Occipital lobe (tissue), 2 donors: ENCODE data around the gene CPNE7. TPM values are rescaled to one million over a fixed set of nuclear protein-coding genes. Genes with fewer than 3 reads are reported as not detected.

Experiments
- DNase-seq: peaks from one replicate; lab custom pipeline; 2025; lab: John Stamatoyannopoulos, UW
- total RNA-seq: library from RNA; depleted of rRNA; stranded (reverse); fragments of >200 nt; gene quantifications from one replicate; pipeline ENCODE4 v1.2.3, GENCODE V29; 2014

Gene CPNE7
- total RNA-seq, 1 donor from 2014 or later = 14.8 TPM

DNA sequence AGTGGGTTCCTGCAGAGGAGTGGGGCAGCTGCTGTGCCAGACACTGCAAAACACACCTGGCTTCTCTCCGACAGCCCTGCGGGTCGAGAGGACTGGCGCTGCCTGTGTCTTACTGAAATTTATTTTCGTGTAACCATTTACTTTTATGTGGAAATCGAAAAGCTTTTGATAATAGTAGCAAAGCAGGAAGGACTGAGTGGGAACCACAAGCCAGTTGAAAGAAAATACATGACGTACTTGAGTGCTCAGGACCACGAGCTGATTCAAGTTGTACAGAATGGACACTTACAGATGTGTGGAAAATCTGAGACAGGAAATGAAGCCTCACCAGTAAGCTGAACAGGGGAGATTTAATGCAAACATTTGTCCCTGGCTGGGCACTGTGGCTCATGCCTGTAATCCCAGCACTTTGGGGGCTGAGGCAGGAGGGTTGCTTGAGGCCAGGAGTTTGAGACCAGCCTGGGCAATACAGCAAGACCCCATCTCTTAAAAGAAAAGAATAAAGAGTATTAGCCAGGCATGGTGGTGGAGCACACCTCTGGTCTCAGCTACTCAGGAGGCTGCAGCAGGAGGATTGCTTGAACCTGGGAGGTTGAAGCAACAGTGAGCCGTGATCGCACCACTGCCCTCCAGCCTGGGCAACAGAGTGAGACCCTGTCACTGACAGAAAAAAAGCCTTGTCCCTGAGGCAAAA, 26.4 kb upstream of the CPNE7 start:
- no peak for DNase-seq

DNA sequence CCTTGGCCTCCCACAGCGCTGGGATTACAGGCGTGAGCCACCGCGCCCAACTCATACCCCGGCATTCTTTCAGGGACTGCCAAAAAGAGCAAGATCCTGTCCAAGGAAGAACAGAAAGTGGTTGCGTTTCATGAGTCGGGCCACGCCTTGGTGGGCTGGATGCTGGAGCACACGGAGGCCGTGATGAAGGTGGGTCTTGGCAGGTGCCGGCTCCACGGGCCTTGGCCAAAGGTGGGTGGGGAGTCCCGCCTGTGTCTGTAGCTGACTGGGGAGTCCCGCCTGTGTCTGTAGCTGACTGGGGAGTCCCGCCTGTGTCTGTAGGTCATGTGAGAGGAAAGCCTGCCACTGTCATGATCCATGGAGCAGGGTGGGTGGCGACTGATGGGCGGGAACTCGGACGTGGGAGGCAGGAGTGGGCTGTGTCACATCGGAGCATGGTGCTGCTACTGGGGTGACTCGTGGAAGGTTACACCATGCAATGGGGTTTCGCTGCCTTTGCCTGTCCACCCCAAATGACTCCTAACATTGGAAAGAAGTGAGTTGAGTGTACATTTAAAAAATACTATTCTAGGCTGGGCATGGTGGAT, 25.0 kb upstream of the CPNE7 start:
- DNase-seq = no peak

- no peak for DNase-seq
These were observed 23.2 kb upstream of the CPNE7 start for GRCh38 chr16:89552329-89552728.

- no peak for DNase-seq
These were observed 22.6 kb upstream of the CPNE7 start for GRCh38 chr16:89552913-89553312.

GRCh38 chr16:89553733-89554132, 21.8 kb upstream of the CPNE7 start:
- DNase-seq = no peak

DNA sequence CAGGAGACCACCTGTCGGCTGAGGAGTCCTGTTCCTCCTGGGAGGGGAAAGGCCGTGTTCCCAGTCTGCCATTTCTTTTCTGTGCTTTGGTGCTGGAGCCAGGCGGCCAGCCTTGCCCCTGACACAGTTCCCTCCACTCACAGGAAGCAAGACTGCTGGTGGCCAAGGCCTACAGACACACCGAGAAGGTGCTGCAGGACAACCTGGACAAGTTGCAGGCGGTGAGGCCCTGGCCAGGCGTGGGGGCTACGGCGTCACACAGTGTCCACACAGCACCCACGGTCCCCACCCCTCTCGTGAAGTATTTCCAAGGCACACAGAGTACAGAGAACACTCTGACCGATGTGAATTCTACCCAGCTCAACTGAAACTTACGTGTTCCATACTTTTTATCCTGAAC, 21.2 kb upstream of the CPNE7 start:
- DNase-seq = no peak

- DNase-seq = no peak
These were observed 20.3 kb upstream of the CPNE7 start for GRCh38 chr16:89555265-89555664.

DNA sequence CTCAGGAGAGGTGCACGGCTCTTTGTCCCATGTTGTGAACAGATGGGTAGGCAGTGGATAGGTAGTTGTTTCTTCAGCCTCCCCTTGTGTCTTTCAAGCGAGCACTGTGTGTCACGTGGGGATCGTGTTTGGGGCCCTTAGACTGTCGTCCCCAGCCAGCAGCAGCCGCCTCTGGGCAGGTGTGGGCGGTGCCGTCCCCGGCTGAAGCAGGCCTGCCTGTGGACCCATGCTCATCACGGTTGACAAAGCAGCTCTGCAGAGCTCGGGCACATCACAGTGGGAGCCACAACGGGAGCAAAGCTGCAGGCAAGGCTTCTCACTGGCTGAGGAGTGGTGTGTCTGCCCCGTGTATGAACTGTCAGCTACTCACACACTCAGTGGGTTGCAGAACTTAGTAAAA, 19.8 kb upstream of the CPNE7 start:
- DNase-seq = no peak

DNA sequence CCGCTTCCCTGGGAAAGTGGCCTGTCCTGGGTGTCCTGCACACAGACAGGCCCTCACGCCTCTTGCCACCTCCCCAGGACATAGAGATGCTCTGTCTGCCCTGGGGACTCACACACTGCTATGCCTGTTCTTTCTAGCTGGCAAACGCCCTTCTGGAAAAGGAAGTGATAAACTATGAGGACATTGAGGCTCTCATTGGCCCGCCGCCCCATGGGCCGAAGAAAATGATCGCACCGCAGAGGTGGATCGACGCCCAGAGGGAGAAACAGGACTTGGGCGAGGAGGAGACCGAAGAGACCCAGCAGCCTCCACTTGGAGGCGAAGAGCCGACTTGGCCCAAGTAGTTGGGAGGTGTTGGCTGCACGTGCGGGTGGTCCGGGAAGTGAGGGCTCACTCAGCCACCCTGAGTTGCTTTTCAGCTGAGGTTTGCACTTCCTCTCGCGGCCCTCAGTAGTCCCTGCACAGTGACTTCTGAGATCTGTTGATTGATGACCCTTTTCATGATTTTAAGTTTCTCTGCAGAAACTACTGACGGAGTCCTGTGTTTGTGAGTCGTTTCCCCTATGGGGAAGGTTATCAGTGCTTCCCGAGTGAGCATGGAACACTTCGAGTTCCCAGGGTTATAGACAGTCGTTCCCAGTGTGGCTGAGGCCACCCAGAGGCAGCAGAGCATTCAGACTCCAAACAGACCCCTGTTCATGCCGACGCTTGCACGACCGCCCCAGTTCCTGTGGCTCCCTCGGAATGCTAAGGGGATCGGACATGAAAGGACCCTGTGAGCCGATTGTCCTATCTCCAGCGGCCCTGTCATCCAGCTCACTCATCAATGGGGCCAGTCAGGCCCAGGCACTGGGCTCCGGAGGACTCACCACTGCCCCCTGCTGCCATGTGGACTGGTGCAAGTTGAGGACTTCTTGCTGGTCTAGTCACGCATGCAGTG, 18.5 kb upstream of the CPNE7 start:
- DNase-seq = peak; percentile 82

GRCh38 chr16:89557690-89558490, 17.7 kb upstream of the CPNE7 start:
- no peak for DNase-seq

DNA sequence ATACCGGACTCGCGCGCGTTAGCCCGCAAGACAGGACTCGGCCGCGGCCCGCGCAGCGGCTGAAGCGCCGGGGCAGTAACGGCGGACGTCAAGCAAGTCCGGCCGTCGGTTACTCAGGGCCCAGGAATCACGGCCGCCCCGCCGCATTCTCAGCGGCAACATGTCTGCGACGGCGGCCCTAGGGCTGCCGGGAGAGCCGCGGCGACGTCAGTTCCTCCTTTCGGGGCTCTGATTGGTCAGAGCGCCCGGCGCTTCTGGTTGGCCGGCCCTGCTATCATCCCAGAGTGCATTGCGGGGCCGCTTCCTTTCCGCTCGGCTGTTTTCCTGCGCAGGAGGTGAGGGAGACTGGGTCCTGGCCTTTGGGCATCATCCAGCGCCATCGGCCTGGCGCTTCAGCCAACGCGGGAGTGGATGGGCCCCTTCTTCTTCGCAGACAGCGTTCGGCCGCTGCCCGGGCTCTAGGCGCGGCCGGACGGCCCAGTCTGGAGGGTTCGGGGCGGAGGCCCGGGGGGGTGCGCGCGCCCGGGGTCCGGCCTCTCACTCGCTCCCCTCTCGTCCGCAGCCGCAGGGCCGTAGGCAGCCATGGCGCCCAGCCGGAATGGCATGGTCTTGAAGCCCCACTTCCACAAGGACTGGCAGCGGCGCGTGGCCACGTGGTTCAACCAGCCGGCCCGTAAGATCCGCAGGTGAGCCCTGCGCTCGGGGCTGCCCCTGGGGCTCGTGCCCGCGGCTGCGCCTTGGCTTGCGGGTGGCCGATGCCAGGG, 15.0 kb upstream of the CPNE7 start, which contains the start of gene RPL13:
TSS of gene RPL13 (plus strand) at position 305 of the 764 bp plus-strand sequence. CDS start at position 583, 278 bp downstream.
- DNase-seq = peak; percentile 91

DNA sequence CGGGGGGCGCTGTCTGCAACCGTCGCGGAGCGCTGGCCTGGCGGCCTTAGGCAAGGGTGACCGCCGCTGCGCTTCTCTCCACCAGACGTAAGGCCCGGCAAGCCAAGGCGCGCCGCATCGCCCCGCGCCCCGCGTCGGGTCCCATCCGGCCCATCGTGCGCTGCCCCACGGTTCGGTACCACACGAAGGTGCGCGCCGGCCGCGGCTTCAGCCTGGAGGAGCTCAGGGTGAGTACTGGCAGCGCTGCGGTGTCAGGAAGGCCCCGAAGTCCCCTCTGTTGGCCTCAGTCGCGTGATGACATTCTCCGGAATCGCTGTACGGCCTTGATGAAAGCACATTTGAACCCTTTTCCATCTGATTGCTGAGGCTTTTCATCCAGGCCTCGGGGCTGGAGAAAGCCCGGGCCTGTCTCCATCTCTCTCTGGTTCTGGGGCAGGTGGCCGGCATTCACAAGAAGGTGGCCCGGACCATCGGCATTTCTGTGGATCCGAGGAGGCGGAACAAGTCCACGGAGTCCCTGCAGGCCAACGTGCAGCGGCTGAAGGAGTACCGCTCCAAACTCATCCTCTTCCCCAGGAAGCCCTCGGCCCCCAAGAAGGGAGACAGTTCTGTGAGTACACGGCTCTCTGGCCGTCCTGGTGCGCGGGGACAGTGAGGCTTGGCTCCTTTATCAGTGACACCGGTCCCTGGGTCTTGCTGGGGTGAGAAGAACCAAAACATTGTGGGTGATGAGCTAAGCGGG, 14.2 kb upstream of the CPNE7 start:
- DNase-seq = no peak

DNA sequence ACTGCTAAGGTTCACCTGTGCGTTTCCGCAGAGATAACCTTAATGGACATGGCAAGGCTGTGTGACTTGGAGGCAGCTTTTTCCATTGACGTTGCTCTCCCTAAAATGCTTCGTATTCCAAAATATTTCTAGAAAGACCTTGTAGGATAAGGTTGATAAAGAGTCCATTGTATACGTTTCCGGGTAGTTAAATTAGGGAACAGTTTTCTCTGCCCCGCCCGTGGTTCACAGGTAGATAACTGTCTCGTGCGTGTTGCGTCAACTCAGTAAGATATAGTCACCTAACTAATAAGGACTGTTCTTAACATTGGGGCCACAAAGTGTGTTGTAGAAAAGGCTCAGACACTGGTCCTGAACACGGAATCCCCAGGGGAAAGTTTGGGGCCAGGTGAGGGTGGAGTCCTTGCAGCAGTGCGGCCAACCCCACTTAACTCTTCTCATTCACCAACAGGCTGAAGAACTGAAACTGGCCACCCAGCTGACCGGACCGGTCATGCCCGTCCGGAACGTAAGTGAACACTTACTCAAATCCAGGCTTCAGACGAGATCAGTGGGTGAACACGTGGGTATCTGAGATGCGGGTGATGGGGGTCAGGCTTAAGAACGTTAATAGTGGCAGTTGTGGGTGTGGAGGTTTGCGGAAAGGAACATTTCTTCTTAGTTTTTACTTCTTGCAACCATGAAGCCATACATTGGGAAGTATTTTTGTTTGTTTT, 13.5 kb upstream of the CPNE7 start:
- no peak for DNase-seq

DNA sequence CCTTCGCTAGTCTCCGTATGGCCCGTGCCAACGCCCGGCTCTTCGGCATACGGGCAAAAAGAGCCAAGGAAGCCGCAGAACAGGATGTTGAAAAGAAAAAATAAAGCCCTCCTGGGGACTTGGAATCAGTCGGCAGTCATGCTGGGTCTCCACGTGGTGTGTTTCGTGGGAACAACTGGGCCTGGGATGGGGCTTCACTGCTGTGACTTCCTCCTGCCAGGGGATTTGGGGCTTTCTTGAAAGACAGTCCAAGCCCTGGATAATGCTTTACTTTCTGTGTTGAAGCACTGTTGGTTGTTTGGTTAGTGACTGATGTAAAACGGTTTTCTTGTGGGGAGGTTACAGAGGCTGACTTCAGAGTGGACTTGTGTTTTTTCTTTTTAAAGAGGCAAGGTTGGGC, 12.6 kb upstream of the CPNE7 start:
- no peak for DNase-seq

DNA sequence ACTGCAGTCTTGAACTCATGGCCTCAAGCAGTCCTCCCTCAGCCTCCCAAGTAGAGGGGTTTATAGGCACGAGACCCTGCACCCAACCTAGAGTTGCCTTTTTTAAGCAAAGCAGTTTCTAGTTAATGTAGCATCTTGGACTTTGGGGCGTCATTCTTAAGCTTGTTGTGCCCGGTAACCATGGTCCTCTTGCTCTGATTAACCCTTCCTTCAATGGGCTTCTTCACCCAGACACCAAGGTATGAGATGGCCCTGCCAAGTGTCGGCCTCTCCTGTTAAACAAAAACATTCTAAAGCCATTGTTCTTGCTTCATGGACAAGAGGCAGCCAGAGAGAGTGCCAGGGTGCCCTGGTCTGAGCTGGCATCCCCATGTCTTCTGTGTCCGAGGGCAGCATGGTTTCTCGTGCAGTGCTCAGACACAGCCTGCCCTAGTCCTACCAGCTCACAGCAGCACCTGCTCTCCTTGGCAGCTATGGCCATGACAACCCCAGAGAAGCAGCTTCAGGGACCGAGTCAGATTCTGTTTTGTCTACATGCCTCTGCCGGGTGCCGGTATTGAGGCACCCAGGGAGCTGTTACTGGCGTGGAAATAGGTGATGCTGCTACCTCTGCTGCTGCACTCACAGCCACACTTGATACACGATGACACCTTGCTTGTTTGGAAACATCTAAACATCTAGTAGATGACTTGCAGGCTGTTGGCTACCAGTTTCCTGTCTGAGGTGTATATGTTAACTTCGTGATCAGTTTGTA, 11.7 kb upstream of the CPNE7 start:
- no peak for DNase-seq

DNA sequence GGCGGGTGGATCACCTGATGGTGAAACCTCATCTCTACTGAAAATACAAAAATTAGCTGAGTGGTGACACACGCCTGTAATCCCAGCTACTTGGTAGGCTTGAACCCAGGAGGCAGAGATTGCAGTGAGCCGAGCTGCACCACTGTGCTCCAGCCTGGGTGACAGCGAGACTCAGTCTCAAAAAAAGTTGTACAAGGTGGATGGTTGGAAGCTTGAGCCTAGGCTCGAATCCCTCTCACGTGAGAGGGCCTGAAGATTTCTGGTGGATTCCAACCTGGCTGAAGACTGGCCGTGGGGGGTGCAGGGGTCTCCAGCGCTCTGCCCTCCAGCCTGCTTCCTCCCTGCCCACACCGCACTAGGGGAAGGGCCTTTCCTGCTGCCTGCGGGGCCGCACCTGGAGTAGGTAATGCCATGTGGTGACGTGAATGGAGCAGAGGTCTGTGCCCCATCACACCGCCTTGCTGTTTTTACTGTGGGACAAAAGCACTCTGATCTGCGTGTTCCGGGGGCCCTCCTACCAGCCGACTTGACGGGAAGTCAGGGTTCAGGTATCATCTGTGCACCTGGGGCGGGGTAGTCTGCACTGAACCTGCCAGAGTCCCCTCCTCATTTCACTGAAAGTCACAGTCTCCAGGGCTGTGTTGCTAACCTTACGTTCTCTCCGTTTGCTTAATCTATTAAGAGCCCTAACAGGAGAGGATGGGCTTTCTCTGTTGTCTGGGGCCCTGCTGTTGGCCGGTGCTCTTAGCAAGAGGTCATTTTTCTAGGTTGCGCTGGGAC, 10.9 kb upstream of the CPNE7 start:
- DNase-seq = no peak

GRCh38 chr16:89565256-89565505, 10.4 kb upstream of the CPNE7 start:
- DNase-seq = no peak
